Mammary epithelial cell (primary cell): ENCODE measurements around the gene VPREB1.
"Not testable (repeated sequence)": the region's sequence is repeated elsewhere in the genome, so short reads cannot be mapped to it uniquely, and the experiment has no call there.

Experiments used
- EZH2 ChIP-seq: IDR thresholded peaks from 2 replicates; pipeline ENCODE4 v1.6.1; 2012; ENCODE audit warnings: low read length, inconsistent platforms, borderline replicate concordance
- TF ChIP-seq, protein P1 (sequence below), 2 donors: IDR thresholded peaks in 1 of 2; conservative IDR thresholded peaks in 1 of 2; 2 replicates each; pipeline ENCODE4 v1.5.1; 2011 to 2012; ENCODE audit warnings: inconsistent platforms in 2 of 2, low read length in 2 of 2, mild to moderate bottlenecking in 2 of 2, control low read depth in 1 of 2, low read depth in 1 of 2; ENCODE audit not compliant: insufficient read depth in 1 of 2; ENCODE audit errors: extremely low read depth in 1 of 2

DNA sequence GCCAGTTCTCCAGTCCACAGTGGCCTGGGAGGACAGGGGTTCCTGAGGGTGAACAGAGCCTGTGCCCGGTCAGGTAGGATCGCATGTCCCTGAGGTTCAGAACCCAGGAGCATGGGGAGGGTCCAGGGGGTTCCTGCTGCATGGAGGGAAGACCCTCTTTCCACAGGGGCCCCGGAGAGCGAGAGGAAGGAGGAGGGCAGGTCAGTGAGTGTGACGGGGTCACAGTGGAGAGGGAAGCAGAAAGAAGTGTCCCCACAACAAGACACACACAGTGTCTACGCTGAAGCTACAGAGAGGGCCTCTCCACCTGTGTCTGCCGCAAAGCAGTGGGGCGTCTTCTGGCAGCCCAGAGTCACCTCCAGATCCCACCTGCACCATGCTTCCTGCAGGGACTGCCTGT is 6.1 kb downstream of the VPREB1 start:
- TF ChIP-seq, protein P1, sequence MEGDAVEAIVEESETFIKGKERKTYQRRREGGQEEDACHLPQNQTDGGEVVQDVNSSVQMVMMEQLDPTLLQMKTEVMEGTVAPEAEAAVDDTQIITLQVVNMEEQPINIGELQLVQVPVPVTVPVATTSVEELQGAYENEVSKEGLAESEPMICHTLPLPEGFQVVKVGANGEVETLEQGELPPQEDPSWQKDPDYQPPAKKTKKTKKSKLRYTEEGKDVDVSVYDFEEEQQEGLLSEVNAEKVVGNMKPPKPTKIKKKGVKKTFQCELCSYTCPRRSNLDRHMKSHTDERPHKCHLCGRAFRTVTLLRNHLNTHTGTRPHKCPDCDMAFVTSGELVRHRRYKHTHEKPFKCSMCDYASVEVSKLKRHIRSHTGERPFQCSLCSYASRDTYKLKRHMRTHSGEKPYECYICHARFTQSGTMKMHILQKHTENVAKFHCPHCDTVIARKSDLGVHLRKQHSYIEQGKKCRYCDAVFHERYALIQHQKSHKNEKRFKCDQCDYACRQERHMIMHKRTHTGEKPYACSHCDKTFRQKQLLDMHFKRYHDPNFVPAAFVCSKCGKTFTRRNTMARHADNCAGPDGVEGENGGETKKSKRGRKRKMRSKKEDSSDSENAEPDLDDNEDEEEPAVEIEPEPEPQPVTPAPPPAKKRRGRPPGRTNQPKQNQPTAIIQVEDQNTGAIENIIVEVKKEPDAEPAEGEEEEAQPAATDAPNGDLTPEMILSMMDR (conservative IDR thresholded peaks at IDR 0.05 in 1 of 2, IDR thresholded peaks at IDR 0.05 in 1 of 2; ENCODE audit: extremely low read depth in 1 of 2, insufficient read depth in 1 of 2, low read depth in 1 of 2, low read length in 2 of 2) = not testable (repeated sequence)
- not testable (repeated sequence) for TF ChIP-seq EZH2
